Heart right ventricle (tissue), 16 donors: ENCODE data around the gene RAD51B. TPM values are rescaled to one million over a fixed set of nuclear protein-coding genes. Genes with fewer than 3 reads are reported as not detected.
A peak's percentile ranks its signal among the peaks of the same experiment; 100 is the strongest.

Experiments
- ATAC-seq, 8 donors: fragments of 200-7000 bp; cut with Tn5 transposase; one replicate each; pipeline ENCODE4 v1.9.1; 2020; ENCODE audit warnings: mild to moderate bottlenecking in 8 of 8, moderate library complexity in 8 of 8, moderate number of reproducible peaks in 1 of 8
- DNase-seq, 2 donors: peaks; one replicate each; pipeline ENCODE4 v3.0.0-alpha.2; 2020
- H3K27ac ChIP-seq, 10 donors: fragments of 200-600 bp; sonication (generic) in 2 of 10; one replicate each; pipeline versions ENCODE4 v1.5.0 to v1.8.0; 2020 to 2022; ENCODE audit warnings: mild to moderate bottlenecking in 3 of 10
- H3K27me3 ChIP-seq, 7 donors: fragments of 200-600 bp; one replicate each; pipeline ENCODE4 v1.8.0; 2021 to 2022; ENCODE audit warnings: mild to moderate bottlenecking in 2 of 7
- H3K36me3 ChIP-seq, 9 donors: fragments of 200-600 bp; sonication (generic) in 1 of 9; one replicate each; pipeline versions ENCODE4 v1.5.0 to v1.8.0; 2020 to 2022; ENCODE audit warnings: mild to moderate bottlenecking in 2 of 9
- H3K4me1 ChIP-seq, 9 donors: fragments of 200-600 bp; sonication (generic) in 1 of 9; one replicate each; pipeline versions ENCODE4 v1.5.0 to v1.8.0; 2020 to 2022; ENCODE audit warnings: mild to moderate bottlenecking in 4 of 9
- H3K4me3 ChIP-seq, 10 donors: fragments of 200-600 bp; sonication (generic) in 2 of 10; one replicate each; pipeline versions ENCODE4 v1.5.0 to v1.8.0; 2020 to 2022; ENCODE audit warnings: mild to moderate bottlenecking in 7 of 10, moderate library complexity in 2 of 10
- H3K9me3 ChIP-seq, 11 donors: fragments of 200-600 bp in 10 of 11; sonication (generic) in 2 of 11; one replicate each; pipeline versions ENCODE4 v1.5.0 to v1.8.0; 2013 to 2022; ENCODE audit warnings: mild to moderate bottlenecking in 2 of 11, control low read depth in 1 of 11, moderate library complexity in 1 of 11
- WGBS, 2 donors: extraction: QIAGEN DNeasy Blood & Tissue Kit; methylation state at CpG; one replicate each; pipeline ENCODE4 v1.1.7; 2013; ENCODE audit warnings: inconsistent platforms in 1 of 2; 5-methylcytosine and 5-hydroxymethylcytosine counted together
- intact Hi-C, 10 donors: fragments of 100-400 bp; cut with DNase I; formaldehyde crosslinking; loops; one replicate each; pipeline versions ENCODE4 v1.11.1 to v1.14.2; 2022
- polyA plus RNA-seq, 2 donors: library from polyadenylated mRNA; stranded (reverse); fragments of 200-250 nt; gene quantifications; one replicate each; pipeline ENCODE4 v1.2.3, GENCODE V29; 2013
- total RNA-seq, 10 donors: library from RNA; stranded (reverse); fragmentation: NEBNext Ultra II Directional in 3 of 10; extraction: Animal tissue kit (Norgen Biotek cat#: 25700) in 3 of 10; gene quantifications; one replicate each; pipeline versions ENCODE4 v1.2.1 to v1.2.4, GENCODE V29; 2021 to 2023
- TF ChIP-seq, protein P1 (sequence below), 9 donors: fragments of 200-600 bp; sonication (generic) in 2 of 9; IDR thresholded peaks; one replicate each; pipeline versions ENCODE4 v1.5.0 to v1.8.0; 2021 to 2022; ENCODE audit warnings: antibody characterized with exemption in 9 of 9, mild to moderate bottlenecking in 5 of 9, moderate library complexity in 1 of 9
- donor health status: Arrhythmogenic right ventricular cardiomyopathy.
- donor health status: ischemic (EF 13 %, LVEDD 7.1; RV severe dilation, severe dysfunction).
- donor health status: healthy with polysubstance abuse.
- donor health status: DM: no; HTN: yes; CAD: no.
- donor health status: DM: no; HTN: no; CAD: no.
- donor health status: ischemic (EF 25% LVEDD 6.9; RV normal size, moderate dysfunction).
- donor health status: ischemic (EF 25% LVEDD 5.7; RV mildly dilated, moderate dysfunction).
- donor health status: healthy.
- donor health status: DM: yes; HTN: yes; CAD: no.
- donor health status: Ischemic cardiomyopathy.
- donor health status: ischemic (EF 35%, LVEDD 5.7; RV mildly dilated, moderate dysfunction).
- donor health status: nonischemic (EF 11% LVEDD 7.7; RV severe dilation, severe dysfunction).
- donor health status: DM: yes; HTN: yes; CAD: no.
- donor health status: PGD.
- donor health status: ischemic (EF 29% LVEDD 5.4; RV normal size, mild dysfunction).
- donor health status: nonischemic (EF 23%, LVEDD 6.1; RV moderate dilation, normal function).

Gene RAD51B
- total and polyA plus RNA-seq, 12 donors = 0.88 to 8.6 (median 3.5) TPM

DNA sequence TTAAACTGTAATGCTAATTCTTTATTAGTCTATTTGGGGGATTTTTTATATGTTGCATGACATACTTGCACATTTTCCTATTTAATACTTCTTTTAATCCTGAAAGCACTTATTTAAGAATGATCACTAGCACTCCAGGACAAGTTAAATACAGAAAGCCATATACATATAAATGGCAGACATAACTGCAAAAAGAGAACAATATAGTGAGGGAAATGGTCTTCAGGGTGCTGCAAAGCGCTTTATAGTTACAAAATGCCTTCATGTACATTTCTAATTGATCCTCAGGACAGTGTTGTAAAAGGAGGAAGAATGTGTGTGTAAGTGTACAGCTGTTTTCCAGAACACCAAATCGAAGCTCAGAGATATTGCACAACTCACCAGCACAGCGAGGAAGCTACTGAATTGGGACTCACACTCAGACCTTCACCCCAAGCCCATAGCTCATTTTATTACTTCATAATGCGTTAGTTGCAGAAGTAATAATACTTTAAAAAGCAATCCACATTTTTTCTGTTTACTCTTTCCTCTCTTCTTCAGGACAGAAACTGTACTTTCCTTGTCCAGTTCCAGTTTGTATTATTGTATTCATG lies 428.2 kb downstream of the RAD51B start:
- Histone ChIP-seq H3K9me3 (no peaks in the 10 kb centered on the region), H3K36me3 (no peaks in the 10 kb centered on the region), H3K4me3 (no peak overlapping the region), H3K4me1 (peaks cover 27 to 94% (median 87%) of the 10 kb centered on the region in 9 donors), H3K27me3 (no peaks in the 10 kb centered on the region), H3K27ac (peak overlapping the region in 9 of 10 donors; percentile 77 to 94 (median 85))
- DNase-seq (no peak), ATAC-seq (peak in 2 of 8 donors; percentile 29 to 40)
- 58 to 68% methylated on average over 4 of the region's 4 CpGs for WGBS, 2 donors
- TF ChIP-seq, protein P1, sequence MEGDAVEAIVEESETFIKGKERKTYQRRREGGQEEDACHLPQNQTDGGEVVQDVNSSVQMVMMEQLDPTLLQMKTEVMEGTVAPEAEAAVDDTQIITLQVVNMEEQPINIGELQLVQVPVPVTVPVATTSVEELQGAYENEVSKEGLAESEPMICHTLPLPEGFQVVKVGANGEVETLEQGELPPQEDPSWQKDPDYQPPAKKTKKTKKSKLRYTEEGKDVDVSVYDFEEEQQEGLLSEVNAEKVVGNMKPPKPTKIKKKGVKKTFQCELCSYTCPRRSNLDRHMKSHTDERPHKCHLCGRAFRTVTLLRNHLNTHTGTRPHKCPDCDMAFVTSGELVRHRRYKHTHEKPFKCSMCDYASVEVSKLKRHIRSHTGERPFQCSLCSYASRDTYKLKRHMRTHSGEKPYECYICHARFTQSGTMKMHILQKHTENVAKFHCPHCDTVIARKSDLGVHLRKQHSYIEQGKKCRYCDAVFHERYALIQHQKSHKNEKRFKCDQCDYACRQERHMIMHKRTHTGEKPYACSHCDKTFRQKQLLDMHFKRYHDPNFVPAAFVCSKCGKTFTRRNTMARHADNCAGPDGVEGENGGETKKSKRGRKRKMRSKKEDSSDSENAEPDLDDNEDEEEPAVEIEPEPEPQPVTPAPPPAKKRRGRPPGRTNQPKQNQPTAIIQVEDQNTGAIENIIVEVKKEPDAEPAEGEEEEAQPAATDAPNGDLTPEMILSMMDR (IDR thresholded peaks at IDR 0.05) = no peak
- intact Hi-C loops = loop anchor here (1.0 to 10.0 kb wide), 22 partner anchors 105 to 1137 kb away; partner anchors contain the start of gene ZFP36L1 (in 4 of the 10)

DNA sequence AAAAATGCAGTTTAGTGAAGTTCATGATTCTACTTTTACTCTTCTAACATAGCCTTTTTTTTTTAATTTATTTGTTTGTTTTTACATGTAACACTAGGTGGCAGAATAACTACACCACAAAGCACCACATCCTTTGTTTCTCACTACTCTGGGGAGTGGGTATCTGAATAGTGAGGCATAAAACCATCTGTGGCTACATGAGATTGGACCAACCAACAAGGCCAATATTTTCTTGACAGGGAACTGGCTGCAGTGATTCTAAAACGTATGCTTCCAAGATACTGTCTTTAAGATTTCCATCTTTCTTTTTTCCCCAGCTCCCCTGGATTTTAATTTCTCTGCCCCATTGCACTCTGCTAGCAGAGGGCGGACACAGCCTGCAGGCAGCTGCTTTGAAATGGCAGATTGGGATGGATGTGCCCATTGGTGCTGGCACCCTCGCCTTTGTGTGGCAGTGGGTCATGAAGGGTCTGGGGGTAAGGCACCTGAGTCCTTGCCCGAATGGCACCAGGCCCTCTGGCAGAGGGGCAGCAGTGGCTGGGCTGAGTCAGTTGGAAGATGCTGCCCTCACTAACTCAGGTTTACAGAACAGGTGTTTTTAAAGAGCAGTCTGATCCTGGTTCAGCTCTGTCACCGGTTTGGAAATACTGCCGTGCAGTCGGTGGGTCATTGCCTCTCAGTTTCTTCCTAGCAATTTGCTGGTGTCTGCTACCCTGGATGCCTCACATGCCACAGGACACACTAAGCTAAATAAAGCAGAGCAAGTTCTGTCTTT lies 429.1 kb downstream of the RAD51B start:
- H3K4me1 ChIP-seq = peaks cover 27 to 85% (median 81%) of the 10 kb centered on the region in 9 donors
- ATAC-seq (peak; percentile 51 to 79 (median 73)), DNase-seq (peak; percentile 23 to 31)
- no peak overlapping the region for H3K4me3 ChIP-seq
- H3K36me3 ChIP-seq = no peaks in the 10 kb centered on the region
- no peaks in the 10 kb centered on the region for H3K9me3 ChIP-seq
- H3K27me3 ChIP-seq = no peaks in the 10 kb centered on the region
- intact Hi-C loops = loop anchor here (1.0 to 10.0 kb wide), 20 partner anchors 106 to 1136 kb away; partner anchors contain the start of gene ZFP36L1 (in 4 of the 10)
- 40 to 50% methylated on average over 7 of the region's 7 CpGs for WGBS, 2 donors
- TF ChIP-seq, protein P1 (IDR thresholded peaks at IDR 0.05) = peak; percentile 61 to 76 (median 63)
- peak overlapping the region in 9 of 10 donors; percentile 77 to 94 (median 85) for H3K27ac ChIP-seq

DNA sequence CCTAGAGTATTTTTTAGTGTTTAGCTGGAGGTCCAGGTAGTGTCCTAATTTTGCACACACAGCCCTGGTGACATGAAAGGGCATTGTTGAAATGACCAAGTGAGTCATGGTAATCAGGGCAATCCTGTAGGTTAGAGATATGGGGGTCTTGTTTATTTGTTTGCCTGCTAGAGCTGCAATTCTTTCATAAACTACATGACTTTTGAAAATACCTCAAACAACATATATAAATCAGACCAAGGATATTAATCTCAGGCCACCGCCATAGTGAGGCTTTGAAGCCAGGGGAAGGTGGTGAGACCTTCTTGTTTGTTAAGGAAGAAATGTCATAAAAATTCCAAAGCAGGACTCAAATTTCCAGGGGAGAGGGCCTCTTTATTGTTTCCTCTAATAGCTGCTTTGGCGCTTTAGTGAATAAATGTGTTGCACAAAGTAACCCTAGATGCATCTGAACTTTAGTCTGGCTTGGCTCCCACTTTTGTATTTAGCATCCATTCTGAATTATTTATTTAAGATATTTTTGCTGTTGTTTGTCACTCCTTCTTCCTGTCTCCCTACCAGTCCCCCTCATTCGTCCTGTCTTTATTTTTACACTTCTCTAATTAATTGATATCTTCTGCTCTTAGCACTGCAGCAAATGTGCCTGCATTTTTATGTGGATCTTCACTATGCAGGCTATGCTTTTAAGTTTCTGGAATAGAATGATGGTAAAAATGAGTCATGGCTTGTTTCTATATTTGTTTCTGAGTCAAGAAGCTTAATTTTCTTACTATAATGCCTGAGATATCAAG lies 430.3 kb downstream of the RAD51B start:
- ATAC-seq (no peak), DNase-seq (no peak)
- Histone ChIP-seq H3K27ac (peak overlapping the region in 8 of 10 donors; percentile 47 to 94 (median 58)), H3K36me3 (no peaks in the 10 kb centered on the region), H3K9me3 (no peaks in the 10 kb centered on the region), H3K4me1 (peaks cover 23 to 73% (median 70%) of the 10 kb centered on the region in 9 donors), H3K4me3 (no peak overlapping the region), H3K27me3 (no peaks in the 10 kb centered on the region)
- TF ChIP-seq, protein P1 (IDR thresholded peaks at IDR 0.05) = no peak
- 45 to 51% methylated on average over 3 of the region's 3 CpGs for WGBS, 2 donors
- intact Hi-C loops = loop anchor here (2.0 to 10.0 kb wide), 25 partner anchors 108 to 1135 kb away; partner anchors contain the start of gene ZFP36L1 (in 5 of the 10)
